Upper lobe of left lung (tissue), 4 donors: ENCODE measurements around the gene FBXL15.

Source experiments
- POLR2AphosphoS5 ChIP-seq, 2 donors: sonication (generic); formaldehyde crosslinking; IDR thresholded peaks; one replicate each; pipeline ENCODE4 v1.5.1; 2017; ENCODE audit warnings: antibody characterized with exemption in 2 of 2
- TF ChIP-seq, protein P1 (sequence below), 6 experiments: fragments of 450-650 bp in 4 of 6; fragments of 200-600 bp in 2 of 6; sonication (generic) in 2 of 6; IDR thresholded peaks; one replicate each; pipeline ENCODE4 v1.5.1; 2016 to 2019; ENCODE audit warnings: antibody characterized with exemption in 6 of 6

DNA sequence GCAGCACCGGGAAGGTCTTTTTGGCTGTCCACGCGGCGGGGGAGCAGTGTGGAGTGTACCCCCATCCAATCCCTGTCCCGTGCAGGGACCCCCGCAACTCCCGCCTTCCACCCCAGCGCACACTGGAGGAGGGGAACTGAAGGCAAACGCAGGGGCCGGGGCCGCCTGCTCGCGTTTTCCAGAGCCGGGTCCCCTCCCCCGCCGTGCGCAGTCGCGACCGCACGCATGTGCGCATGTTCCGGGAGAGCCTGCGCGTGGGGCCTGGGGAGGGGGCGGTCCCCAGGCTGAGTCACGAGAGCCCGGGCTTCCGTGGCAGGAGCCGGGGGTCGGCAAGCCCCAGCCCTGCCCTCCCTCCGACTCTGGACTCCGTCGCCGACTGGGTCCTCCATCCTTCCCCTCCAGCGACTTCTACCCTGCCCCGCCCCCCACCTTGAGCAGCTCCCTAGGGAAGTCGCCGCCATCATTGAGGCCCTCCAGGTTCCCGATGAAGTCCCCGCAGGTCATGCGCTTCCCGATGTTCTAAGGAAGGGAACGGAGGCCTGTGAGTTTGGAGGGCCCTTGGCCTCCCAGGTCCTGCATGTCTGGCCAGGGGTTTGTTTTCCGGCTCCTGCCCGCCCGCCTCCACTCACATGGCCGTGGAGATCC, 10.1 kb upstream of the FBXL15 start:
- no peak for TF ChIP-seq POLR2AphosphoS5 (IDR thresholded peaks at IDR 0.05)
- TF ChIP-seq, protein P1, sequence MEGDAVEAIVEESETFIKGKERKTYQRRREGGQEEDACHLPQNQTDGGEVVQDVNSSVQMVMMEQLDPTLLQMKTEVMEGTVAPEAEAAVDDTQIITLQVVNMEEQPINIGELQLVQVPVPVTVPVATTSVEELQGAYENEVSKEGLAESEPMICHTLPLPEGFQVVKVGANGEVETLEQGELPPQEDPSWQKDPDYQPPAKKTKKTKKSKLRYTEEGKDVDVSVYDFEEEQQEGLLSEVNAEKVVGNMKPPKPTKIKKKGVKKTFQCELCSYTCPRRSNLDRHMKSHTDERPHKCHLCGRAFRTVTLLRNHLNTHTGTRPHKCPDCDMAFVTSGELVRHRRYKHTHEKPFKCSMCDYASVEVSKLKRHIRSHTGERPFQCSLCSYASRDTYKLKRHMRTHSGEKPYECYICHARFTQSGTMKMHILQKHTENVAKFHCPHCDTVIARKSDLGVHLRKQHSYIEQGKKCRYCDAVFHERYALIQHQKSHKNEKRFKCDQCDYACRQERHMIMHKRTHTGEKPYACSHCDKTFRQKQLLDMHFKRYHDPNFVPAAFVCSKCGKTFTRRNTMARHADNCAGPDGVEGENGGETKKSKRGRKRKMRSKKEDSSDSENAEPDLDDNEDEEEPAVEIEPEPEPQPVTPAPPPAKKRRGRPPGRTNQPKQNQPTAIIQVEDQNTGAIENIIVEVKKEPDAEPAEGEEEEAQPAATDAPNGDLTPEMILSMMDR (IDR thresholded peaks at IDR 0.05): no peak
